A673 (cell line): ENCODE results near the gene USP2.

Experiments
- EZH2 ChIP-seq: fragments of 200-600 bp; sonication (generic); IDR thresholded peaks from 2 replicates; pipeline ENCODE4 v1.6.1; 2017; ENCODE audit warnings: borderline replicate concordance, low read depth, mild to moderate bottlenecking, mixed read lengths, antibody characterized with exemption, low read length; ENCODE audit not compliant: poor library complexity, severe bottlenecking
- TF ChIP-seq, protein P1 (sequence below): fragments of 300-800, 200-600 bp; sonication (generic); conservative IDR thresholded peaks from 2 replicates; pipeline ENCODE4 v1.5.1; 2017; ENCODE audit warnings: low read depth, mild to moderate bottlenecking, antibody characterized with exemption, low read length, moderate library complexity, mixed read lengths

DNA sequence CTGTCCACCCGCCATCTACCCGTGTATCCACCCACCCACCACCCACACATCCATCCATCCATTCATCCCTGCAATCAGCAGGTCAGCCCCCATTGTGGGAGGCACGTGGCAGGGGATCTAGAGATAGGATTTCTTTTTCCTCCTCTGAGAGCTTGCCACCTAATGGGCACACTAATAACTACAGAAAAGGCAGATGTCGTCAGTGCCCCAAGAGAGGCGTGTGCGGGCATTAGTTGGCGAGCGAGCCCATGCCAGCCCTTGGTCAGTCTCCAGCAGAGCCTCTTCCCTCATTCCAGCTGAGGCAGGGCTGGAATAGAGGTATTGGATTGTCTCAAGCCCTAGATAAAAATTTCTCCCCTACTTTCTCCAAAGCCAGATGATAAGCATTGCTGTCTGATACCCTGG lies 9.7 kb downstream of the USP2 start:
- TF ChIP-seq, protein P1, sequence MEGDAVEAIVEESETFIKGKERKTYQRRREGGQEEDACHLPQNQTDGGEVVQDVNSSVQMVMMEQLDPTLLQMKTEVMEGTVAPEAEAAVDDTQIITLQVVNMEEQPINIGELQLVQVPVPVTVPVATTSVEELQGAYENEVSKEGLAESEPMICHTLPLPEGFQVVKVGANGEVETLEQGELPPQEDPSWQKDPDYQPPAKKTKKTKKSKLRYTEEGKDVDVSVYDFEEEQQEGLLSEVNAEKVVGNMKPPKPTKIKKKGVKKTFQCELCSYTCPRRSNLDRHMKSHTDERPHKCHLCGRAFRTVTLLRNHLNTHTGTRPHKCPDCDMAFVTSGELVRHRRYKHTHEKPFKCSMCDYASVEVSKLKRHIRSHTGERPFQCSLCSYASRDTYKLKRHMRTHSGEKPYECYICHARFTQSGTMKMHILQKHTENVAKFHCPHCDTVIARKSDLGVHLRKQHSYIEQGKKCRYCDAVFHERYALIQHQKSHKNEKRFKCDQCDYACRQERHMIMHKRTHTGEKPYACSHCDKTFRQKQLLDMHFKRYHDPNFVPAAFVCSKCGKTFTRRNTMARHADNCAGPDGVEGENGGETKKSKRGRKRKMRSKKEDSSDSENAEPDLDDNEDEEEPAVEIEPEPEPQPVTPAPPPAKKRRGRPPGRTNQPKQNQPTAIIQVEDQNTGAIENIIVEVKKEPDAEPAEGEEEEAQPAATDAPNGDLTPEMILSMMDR, result peak; percentile 59
- no peak for TF ChIP-seq EZH2
